Stimulated activated CD4-positive, alpha-beta T cell treated with anti-CD3 and anti-CD28 coated beads, TNF-alpha, amount 100 ng/mL, for 4 hours (primary cell): ENCODE measurements around the gene HIC2.
"Not testable (repeated sequence)": the region's sequence is repeated elsewhere in the genome, so short reads cannot be mapped to it uniquely, and the experiment has no call there.

ENCODE experiments used
- DNase-seq, 3 experiments: peaks; one replicate each; pipeline ENCODE4 v3.0.0-alpha.2; 2020; ENCODE audit warnings: low read depth in 3 of 3

HIC2 gene

GRCh38 chr22:21435998-21436810 is 19.0 kb downstream of the HIC2 start:
- not testable (repeated sequence) for DNase-seq

GRCh38 chr22:21438013-21438412 is 20.8 kb downstream of the HIC2 start:
- DNase-seq: not testable (repeated sequence)

- DNase-seq: not testable (repeated sequence)
Measured at GRCh38 chr22:21440018-21440636, 23.0 kb downstream of the HIC2 start.

- not testable (repeated sequence) for DNase-seq
Measured at GRCh38 chr22:21440676-21441075, 23.5 kb downstream of the HIC2 start.

GRCh38 chr22:21441170-21441569 is 24.0 kb downstream of the HIC2 start:
- DNase-seq: not testable (repeated sequence)

- not testable (repeated sequence) for DNase-seq
Measured at GRCh38 chr22:21442123-21442522, 25.0 kb downstream of the HIC2 start.

GRCh38 chr22:21442646-21443045 is 25.5 kb downstream of the HIC2 start:
- DNase-seq: not testable (repeated sequence)

GRCh38 chr22:21443057-21443734 is 26.0 kb downstream of the HIC2 start:
- no peak for DNase-seq

GRCh38 chr22:21443735-21444421 is 26.7 kb downstream of the HIC2 start:
- DNase-seq: no peak

GRCh38 chr22:21444701-21445436 is 27.7 kb downstream of the HIC2 start:
- DNase-seq: no peak

GRCh38 chr22:21445437-21446127 is 28.4 kb downstream of the HIC2 start:
- no peak for DNase-seq

GRCh38 chr22:21446128-21446826 is 29.1 kb downstream of the HIC2 start:
- DNase-seq: no peak

- DNase-seq: no peak
Measured at GRCh38 chr22:21446827-21447690, 29.9 kb downstream of the HIC2 start.

GRCh38 chr22:21447694-21448402 is 30.7 kb downstream of the HIC2 start:
- no peak for DNase-seq

GRCh38 chr22:21448627-21449416 is 31.7 kb downstream of the HIC2 start:
- DNase-seq: no peak

GRCh38 chr22:21449531-21450319 is 32.6 kb downstream of the HIC2 start:
- no peak for DNase-seq

GRCh38 chr22:21450320-21450831 is 33.2 kb downstream of the HIC2 start:
- DNase-seq: no peak
